B cell (primary cell): Measurements from ENCODE around the gene HLA-DPB1.

Experiments
- CTCF ChIP-seq: fragments of 200-600 bp; IDR thresholded peaks from one replicate; pipeline ENCODE4 v1.8.0; 2022; ENCODE audit warnings: antibody characterized with exemption, mild to moderate bottlenecking
- EZH2 ChIP-seq: IDR thresholded peaks from 2 replicates; pipeline ENCODE4 v1.6.1; 2012; ENCODE audit warnings: borderline replicate concordance, low read depth, mild to moderate bottlenecking, moderate library complexity, low read length; ENCODE audit not compliant: insufficient read depth, poor library complexity, severe bottlenecking

DNA sequence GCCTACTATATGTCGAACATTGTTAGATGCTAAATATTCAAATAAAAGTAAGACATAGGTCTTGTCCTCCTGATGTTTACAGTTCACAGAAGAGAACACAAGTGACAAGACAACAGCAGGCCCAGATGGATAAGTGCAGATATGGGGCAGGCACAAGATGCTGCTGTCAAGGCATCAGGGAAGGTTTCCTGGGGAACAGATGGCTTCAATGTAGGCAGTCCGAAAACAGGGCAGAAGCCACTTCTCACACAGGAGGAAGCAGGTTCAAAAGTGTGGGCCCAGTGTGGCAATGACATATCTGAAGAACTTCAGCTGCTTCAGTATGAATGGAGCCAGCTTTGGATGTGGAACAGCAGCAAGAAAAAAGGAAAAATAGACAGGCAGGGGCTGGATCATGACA lies 32.5 kb downstream of the HLA-DPB1 start:
- TF ChIP-seq CTCF: no peak
- TF ChIP-seq EZH2: no peak
